Activated naive CD4-positive, alpha-beta T cell treated with anti-CD3 and anti-CD28 coated beads, Interleukin-2, amount 10 ng/mL, durations not matched to agents 5 hours and 36 hours (primary cell): ENCODE results near the gene ARHGDIB. TPM values are rescaled to one million over a fixed set of nuclear protein-coding genes. Genes with fewer than 3 reads are reported as not detected.

Source experiments
- total RNA-seq, 2 experiments: library from RNA; stranded (reverse); gene quantifications; one replicate each; pipeline ENCODE4 v1.2.3, GENCODE V29; 2021

Gene ARHGDIB
- total RNA-seq: 1,000 to 10,000 TPM; 1,398 to 1,400 TPM

GRCh38 chr12:14961466-14962152 is at the start of gene ARHGDIB:
TSS of gene ARHGDIB (minus strand) at chr12:14961601. CDS start at chr12:14950712, 10,889 bp downstream.

GRCh38 chr12:14972816-14973215 is 11.4 kb upstream of the ARHGDIB start, which contains the start of gene PDE6H:
TSS of gene PDE6H (plus strand) at chr12:14973042. CDS start at chr12:14978013, 4,971 bp downstream.

GRCh38 chr12:14938301-14938700 is 23.1 kb downstream of the ARHGDIB start, which contains the start of gene ERP27:
TSS of gene ERP27 (minus strand) at chr12:14938537. CDS start at chr12:14938508, 29 bp downstream.

Other genes with a start within 250 kb of the ARHGDIB start
- 10 to 100 TPM; 74.3 to 79.4 TPM for gene WBP11, start 158.1 kb downstream of the ARHGDIB start, total RNA-seq
- under 1 TPM; 0.66 to 0.87 TPM for gene C12orf60, start 157.9 kb downstream of the ARHGDIB start, total RNA-seq
- not detected for gene SMCO3, start 147.4 kb downstream of the ARHGDIB start, total RNA-seq
- not detected for gene ART4, start 118.1 kb downstream of the ARHGDIB start, total RNA-seq
- not detected for gene MGP, start 75.7 kb downstream of the ARHGDIB start, total RNA-seq
- gene ERP27, start 23.1 kb downstream of the ARHGDIB start, total RNA-seq: 10 to 100 TPM; 11.1 to 12.9 TPM
- not detected for gene PDE6H, start 11.4 kb upstream of the ARHGDIB start, total RNA-seq